Measurements from ENCODE around the gene HJURP. TPM values are rescaled to one million over a fixed set of nuclear protein-coding genes. Genes with fewer than 3 reads are reported as not detected.

The HJURP gene
- total RNA-seq, 2 donors from 2014 or later, result 0.16 to 0.37 TPM

GRCh38 chr2:233851169-233851568 is 3.2 kb downstream of the HJURP start:
- Histone ChIP-seq H3K9me3 (no peaks in the 10 kb centered on the region), H3K27ac (no peak overlapping the region), H3K36me3 (no peaks in the 10 kb centered on the region), H3K4me3 (no peak overlapping the region), H3K4me1 (peaks cover 0 to 11% of the 10 kb centered on the region in 2 donors), H3K27me3 (no peaks in the 10 kb centered on the region)
- DNase-seq (ENCODE audit: low spot score), result no peak
- no peak for TF ChIP-seq CTCF (IDR thresholded peaks at IDR 0.05)

- no peaks in the 10 kb centered on the region for H3K36me3 ChIP-seq
- no peaks in the 10 kb centered on the region for H3K27me3 ChIP-seq
- H3K9me3 ChIP-seq, result no peaks in the 10 kb centered on the region
- DNase-seq (ENCODE audit: low spot score), result no peak
- no peak overlapping the region for H3K27ac ChIP-seq
- TF ChIP-seq CTCF (IDR thresholded peaks at IDR 0.05), result no peak
- H3K4me1 ChIP-seq, result peaks cover 0 to 11% of the 10 kb centered on the region in 2 donors
- no peak overlapping the region for H3K4me3 ChIP-seq
Observed at GRCh38 chr2:233850745-233851144, 3.6 kb downstream of the HJURP start.

GRCh38 chr2:233849607-233850271 is 4.6 kb downstream of the HJURP start:
- no peak for TF ChIP-seq CTCF (IDR thresholded peaks at IDR 0.05)
- H3K36me3 ChIP-seq, result no peaks in the 10 kb centered on the region
- no peak overlapping the region for H3K4me3 ChIP-seq
- H3K9me3 ChIP-seq, result no peaks in the 10 kb centered on the region
- peaks cover 0 to 11% of the 10 kb centered on the region in 2 donors for H3K4me1 ChIP-seq
- DNase-seq (ENCODE audit: low spot score), result no peak
- no peaks in the 10 kb centered on the region for H3K27me3 ChIP-seq
- no peak overlapping the region for H3K27ac ChIP-seq

GRCh38 chr2:233848276-233848675 is 6.1 kb downstream of the HJURP start:
- peaks cover 0 to under 1% of the 10 kb centered on the region in 2 donors for H3K4me1 ChIP-seq
- H3K27ac ChIP-seq, result no peak overlapping the region
- DNase-seq (ENCODE audit: low spot score), result no peak
- no peak for TF ChIP-seq CTCF (IDR thresholded peaks at IDR 0.05)
- H3K4me3 ChIP-seq, result no peak overlapping the region
- H3K9me3 ChIP-seq, result no peaks in the 10 kb centered on the region
- no peaks in the 10 kb centered on the region for H3K27me3 ChIP-seq
- no peaks in the 10 kb centered on the region for H3K36me3 ChIP-seq

- Histone ChIP-seq H3K4me3 (no peak overlapping the region), H3K27ac (no peak overlapping the region), H3K9me3 (no peaks in the 10 kb centered on the region), H3K27me3 (no peaks in the 10 kb centered on the region), H3K4me1 (no peaks in the 10 kb centered on the region), H3K36me3 (no peaks in the 10 kb centered on the region)
- DNase-seq (ENCODE audit: low spot score), result peak; percentile 44
- no peak for TF ChIP-seq CTCF (IDR thresholded peaks at IDR 0.05)
Observed at GRCh38 chr2:233847248-233847898, 7.0 kb downstream of the HJURP start.
